Esophagus squamous epithelium (tissue), 4 donors: ENCODE measurements around the gene CREBL2.

Experiments
- CTCF ChIP-seq, 6 experiments: fragments of 450-650 bp in 4 of 6; fragments of 200-600 bp in 2 of 6; sonication (generic) in 2 of 6; IDR thresholded peaks; one replicate each; pipeline ENCODE4 v1.5.1; 2016 to 2019; ENCODE audit warnings: antibody characterized with exemption in 6 of 6, mild to moderate bottlenecking in 4 of 6, moderate library complexity in 4 of 6
- POLR2A ChIP-seq, 4 donors: fragments of 450-650 bp; IDR thresholded peaks; one replicate each; pipeline ENCODE4 v1.6.1; 2017; ENCODE audit warnings: antibody characterized with exemption in 4 of 4, mild to moderate bottlenecking in 4 of 4, moderate library complexity in 3 of 4

GRCh38 chr12:12683725-12684124, 72.0 kb downstream of the CREBL2 start:
- TF ChIP-seq POLR2A (IDR thresholded peaks at IDR 0.05) (no peak), CTCF (IDR thresholded peaks at IDR 0.05) (no peak)
